ENCODE measurements around the gene RSPH1. TPM values are rescaled to one million over a fixed set of nuclear protein-coding genes. Genes with fewer than 3 reads are reported as not detected.

The RSPH1 gene
- total and polyA plus RNA-seq, 2 of the 4 experiments (the other 2 are of a cell fraction): not detected

- H2BK120ac ChIP-seq (ENCODE audit: low read depth, low read length): no peak overlapping the region
- H3K23ac ChIP-seq (ENCODE audit: low read depth, low read length): no peak overlapping the region
- no peak for TF ChIP-seq BHLHE40 (IDR thresholded peaks at IDR 0.05; ENCODE audit: low read depth, low read length)
- TF ChIP-seq SMC3 (IDR thresholded peaks at IDR 0.05; ENCODE audit: low read depth, low read length): no peak
- TF ChIP-seq, protein P1, sequence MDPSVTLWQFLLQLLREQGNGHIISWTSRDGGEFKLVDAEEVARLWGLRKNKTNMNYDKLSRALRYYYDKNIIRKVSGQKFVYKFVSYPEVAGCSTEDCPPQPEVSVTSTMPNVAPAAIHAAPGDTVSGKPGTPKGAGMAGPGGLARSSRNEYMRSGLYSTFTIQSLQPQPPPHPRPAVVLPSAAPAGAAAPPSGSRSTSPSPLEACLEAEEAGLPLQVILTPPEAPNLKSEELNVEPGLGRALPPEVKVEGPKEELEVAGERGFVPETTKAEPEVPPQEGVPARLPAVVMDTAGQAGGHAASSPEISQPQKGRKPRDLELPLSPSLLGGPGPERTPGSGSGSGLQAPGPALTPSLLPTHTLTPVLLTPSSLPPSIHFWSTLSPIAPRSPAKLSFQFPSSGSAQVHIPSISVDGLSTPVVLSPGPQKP (IDR thresholded peaks at IDR 0.05; ENCODE audit: borderline replicate concordance, low read depth, low read length): no peak
- no peak for TF ChIP-seq CEBPB (IDR thresholded peaks at IDR 0.05; ENCODE audit: low read depth, low read length)
- no peak for TF ChIP-seq MAZ (IDR thresholded peaks at IDR 0.05; ENCODE audit: borderline replicate concordance, low read depth, low read length)
- TF ChIP-seq FOS (IDR thresholded peaks at IDR 0.05; ENCODE audit: low read depth, low read length): no peak
- TF ChIP-seq RCOR1 (IDR thresholded peaks at IDR 0.05; ENCODE audit: insufficient replicate concordance, low read length): no peak
- no peak for TF ChIP-seq USF2 (IDR thresholded peaks at IDR 0.05; ENCODE audit: low read depth, low read length)
- TF ChIP-seq RAD21 (IDR thresholded peaks at IDR 0.05; ENCODE audit: low read length): no peak
- TF ChIP-seq NFE2L2 (IDR thresholded peaks at IDR 0.05; ENCODE audit: low read depth, low read length): no peak
- no peak for TF ChIP-seq MAFK (IDR thresholded peaks at IDR 0.05; ENCODE audit: low read depth, low read length)
- TF ChIP-seq CHD1 (IDR thresholded peaks at IDR 0.05; ENCODE audit: low read depth, low read length): no peak
- no peak for TF ChIP-seq CTCF (conservative IDR thresholded peaks at IDR 0.05; ENCODE audit: low read depth, low read length)
- TF ChIP-seq RFX5 (IDR thresholded peaks at IDR 0.05; ENCODE audit: low read depth, low read length): no peak
- TF ChIP-seq MXI1 (IDR thresholded peaks at IDR 0.05; ENCODE audit: borderline replicate concordance, low read depth, low read length): no peak
- TF ChIP-seq POLR2A (IDR thresholded peaks at IDR 0.05; ENCODE audit: low read depth, low read length): no peak
- H3K4ac ChIP-seq (ENCODE audit: low read depth, low read length): no peak overlapping the region
- no peak overlapping the region for H2AK9ac ChIP-seq (replicated peaks; ENCODE audit: low read depth, low read length, poor library complexity)
- dilution Hi-C loops (cut with HindIII; ENCODE audit: low sequenced_read_pairs, unreplicated experiment) (no loop called here), intact Hi-C loops (cut with micrococcal nuclease) (no loop called here), in situ Hi-C loops (cut with MboI; ENCODE audit: low sequenced_read_pairs) (no loop called here)
- H3K4me2 ChIP-seq (ENCODE audit: low read depth, low read length): no peak overlapping the region
- no peak overlapping the region for H4K5ac ChIP-seq (ENCODE audit: low read depth, low read length)
- WGBS, 2 experiments (ENCODE audit: extremely low coverage in 2 of 2, insufficient read length in 1 of 2): 45% methylated on average over 9 of the region's 11 CpGs; no CpG with 5 or more reads in 1 of the 2 experiments
- no peak overlapping the region for H2BK20ac ChIP-seq (ENCODE audit: low read depth, low read length)
- no peaks in the 10 kb centered on the region for H3K36me3 ChIP-seq (ENCODE audit: control insufficient read depth, insufficient read depth, low read length)
- H3K79me1 ChIP-seq (ENCODE audit: low read depth in 1 of 2, low read length in 2 of 2): no peaks in the 10 kb centered on the region
- no peak overlapping the region for H2AFZ ChIP-seq (replicated peaks; ENCODE audit: low read length, poor library complexity)
- ChIA-PET CTCF (no interaction called here), POLR2A (ENCODE audit: unreplicated experiment) (no interaction called here)
- BruUV-seq (replicated peaks): no TSS peak
- H3K9me1 ChIP-seq (ENCODE audit: insufficient read depth, low read length): no peaks in the 10 kb centered on the region
- H3K18ac ChIP-seq (ENCODE audit: low read depth, low read length): no peak overlapping the region
- no peak overlapping the region for H3K4me3 ChIP-seq (ENCODE audit: insufficient read depth, low read depth, low read length)
- H4K91ac ChIP-seq (ENCODE audit: insufficient read depth, low read depth, low read length): no peak overlapping the region
- no peak overlapping the region for H2BK5ac ChIP-seq (ENCODE audit: low read depth, low read length, poor library complexity, severe bottlenecking)
- H4K20me1 ChIP-seq (ENCODE audit: insufficient read depth, low read length): no peaks in the 10 kb centered on the region
- H3K9me3 ChIP-seq (ENCODE audit: control insufficient read depth, insufficient read depth, low read length): no peaks in the 10 kb centered on the region
- H3K14ac ChIP-seq (replicated peaks; ENCODE audit: low read depth, low read length): no peak overlapping the region
- no peak overlapping the region for H3K9ac ChIP-seq (ENCODE audit: low read depth, low read length)
- H3K27me3 ChIP-seq (ENCODE audit: control insufficient read depth, insufficient read depth, low read length): peaks cover 11% of the 10 kb centered on the region
- no peak overlapping the region for H3K56ac ChIP-seq (ENCODE audit: extremely low read depth, insufficient read depth, low read length)
- no peak overlapping the region for H2AK5ac ChIP-seq (ENCODE audit: low read depth, low read length)
- no peak overlapping the region for H2BK15ac ChIP-seq (ENCODE audit: low read depth, low read length)
- no peaks in the 10 kb centered on the region for H3K4me1 ChIP-seq (ENCODE audit: control insufficient read depth, insufficient read depth, low read length)
- no peak overlapping the region for H4K8ac ChIP-seq (ENCODE audit: low read depth in 2 of 2, low read length in 2 of 2)
- ATAC-seq (ENCODE audit: low read depth) (no peak), DNase-seq (no peak)
- H3K27ac ChIP-seq (ENCODE audit: insufficient read depth, low read length): no peak overlapping the region
Measured at GRCh38 chr21:42459546-42460215, 36.3 kb downstream of the RSPH1 start.

Data from IMR-90 (cell line).